Fibroblast of villous mesenchyme (primary cell): ENCODE results near the gene KIF3B. TPM values are rescaled to one million over a fixed set of nuclear protein-coding genes. Genes with fewer than 3 reads are reported as not detected.
"Not testable (repeated sequence)": the region's sequence is repeated elsewhere in the genome, so short reads cannot be mapped to it uniquely, and the experiment has no call there.

Experiments used
- DNase-seq: peaks from one replicate; pipeline ENCODE4 v3.0.0-alpha.2; 2010; ENCODE audit warnings: low read depth
- H3K4me3 ChIP-seq: 2 replicates; pipeline ENCODE4 v1.5.1; 2011; ENCODE audit warnings: low read depth, mild to moderate bottlenecking, low read length
- total RNA-seq: library from RNA; depleted of rRNA; stranded (reverse); fragments of >200 nt; gene quantifications from 2 replicates; pipeline ENCODE4 v1.2.3, GENCODE V29; 2012
- TF ChIP-seq, protein P1 (sequence below): IDR thresholded peaks from 2 replicates; pipeline ENCODE4 v1.5.1; 2012; ENCODE audit warnings: low read depth, mild to moderate bottlenecking, low read length; ENCODE audit not compliant: insufficient read depth

Gene KIF3B
- total RNA-seq, 1 donor: 24.2 TPM

- H3K4me3 ChIP-seq: no peak overlapping the region
- TF ChIP-seq, protein P1, sequence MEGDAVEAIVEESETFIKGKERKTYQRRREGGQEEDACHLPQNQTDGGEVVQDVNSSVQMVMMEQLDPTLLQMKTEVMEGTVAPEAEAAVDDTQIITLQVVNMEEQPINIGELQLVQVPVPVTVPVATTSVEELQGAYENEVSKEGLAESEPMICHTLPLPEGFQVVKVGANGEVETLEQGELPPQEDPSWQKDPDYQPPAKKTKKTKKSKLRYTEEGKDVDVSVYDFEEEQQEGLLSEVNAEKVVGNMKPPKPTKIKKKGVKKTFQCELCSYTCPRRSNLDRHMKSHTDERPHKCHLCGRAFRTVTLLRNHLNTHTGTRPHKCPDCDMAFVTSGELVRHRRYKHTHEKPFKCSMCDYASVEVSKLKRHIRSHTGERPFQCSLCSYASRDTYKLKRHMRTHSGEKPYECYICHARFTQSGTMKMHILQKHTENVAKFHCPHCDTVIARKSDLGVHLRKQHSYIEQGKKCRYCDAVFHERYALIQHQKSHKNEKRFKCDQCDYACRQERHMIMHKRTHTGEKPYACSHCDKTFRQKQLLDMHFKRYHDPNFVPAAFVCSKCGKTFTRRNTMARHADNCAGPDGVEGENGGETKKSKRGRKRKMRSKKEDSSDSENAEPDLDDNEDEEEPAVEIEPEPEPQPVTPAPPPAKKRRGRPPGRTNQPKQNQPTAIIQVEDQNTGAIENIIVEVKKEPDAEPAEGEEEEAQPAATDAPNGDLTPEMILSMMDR: no peak
- DNase-seq: no peak
Observed at GRCh38 chr20:32248043-32248442, 29.4 kb upstream of the KIF3B start.

DNA sequence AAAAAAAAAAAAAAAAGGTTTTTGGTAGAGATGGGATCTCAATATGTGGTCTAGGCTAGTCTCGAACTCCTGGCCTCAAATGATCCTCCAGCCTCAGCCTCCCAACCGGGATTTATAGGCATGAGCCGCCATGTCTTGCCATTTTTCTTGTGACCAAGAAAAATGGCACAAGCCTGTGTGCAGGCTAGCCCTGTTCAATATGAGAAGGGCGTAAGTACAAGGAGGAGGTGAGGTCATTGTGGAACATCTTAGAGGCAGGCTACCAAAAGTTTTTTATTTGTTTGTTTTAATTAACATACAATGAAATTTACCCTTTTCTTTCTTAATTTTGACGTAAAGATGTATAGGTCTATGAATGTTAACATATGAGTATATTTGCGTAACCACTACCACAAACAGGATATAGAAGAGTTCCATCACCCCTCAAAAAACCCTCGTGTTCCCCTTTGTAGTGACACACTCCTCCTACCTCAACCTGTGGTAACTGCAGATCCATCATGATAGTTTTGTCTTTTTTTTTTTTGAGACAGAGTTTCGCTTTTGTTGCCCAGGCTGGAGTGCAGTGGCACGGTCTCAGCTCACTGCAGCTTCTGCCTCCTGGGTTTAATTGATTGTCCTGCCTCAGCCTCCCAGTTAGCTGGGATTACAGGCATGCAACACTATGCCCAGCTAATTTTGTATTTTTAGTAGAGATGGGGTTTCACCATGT lies 28.3 kb upstream of the KIF3B start:
- DNase-seq: no peak
- TF ChIP-seq, protein P1: no peak
- H3K4me3 ChIP-seq: no peak overlapping the region

DNA sequence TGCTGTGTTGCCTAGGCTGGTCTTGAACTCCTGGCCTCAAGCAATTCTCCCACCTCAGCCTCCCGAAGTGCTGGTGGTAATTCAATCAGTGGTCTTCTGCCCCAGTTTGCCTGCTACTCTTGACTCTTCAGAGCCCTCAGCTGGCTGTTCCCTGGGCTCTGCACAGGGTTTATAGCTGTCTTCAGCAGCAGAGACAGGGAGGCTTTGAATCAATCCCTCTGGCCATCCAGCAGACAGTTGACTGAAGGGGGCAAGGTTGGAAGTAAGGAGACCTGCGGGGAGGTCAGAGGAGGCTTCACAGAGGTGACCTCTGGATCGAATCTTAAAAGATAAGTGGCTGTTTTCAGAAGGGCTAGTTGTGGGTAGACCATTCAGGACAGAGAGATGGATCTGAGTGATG lies 26.0 kb upstream of the KIF3B start:
- H3K4me3 ChIP-seq: no peak overlapping the region
- TF ChIP-seq, protein P1: no peak

DNA sequence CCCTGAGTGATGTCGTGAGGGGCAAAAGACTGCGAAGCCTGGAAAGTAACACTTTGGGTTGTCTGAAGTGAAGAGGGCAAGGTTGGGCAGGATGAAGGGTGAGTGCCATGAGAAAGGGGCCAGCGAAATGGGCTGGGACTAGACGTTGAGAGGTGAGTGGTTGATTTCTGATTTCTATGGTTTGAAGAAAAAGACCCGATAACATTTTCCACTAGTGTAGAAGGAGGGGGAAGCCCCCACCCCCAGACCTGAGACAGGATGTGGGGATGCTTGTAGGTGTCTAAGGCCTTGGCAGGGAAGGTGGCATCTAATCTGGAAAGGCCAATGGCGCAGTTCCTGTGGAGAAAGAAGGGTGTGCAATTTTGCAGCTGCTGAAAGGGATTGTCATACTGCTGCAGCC lies 25.3 kb upstream of the KIF3B start:
- TF ChIP-seq, protein P1: no peak
- DNase-seq: no peak
- H3K4me3 ChIP-seq: no peak overlapping the region

More for the DNA sequence above, 26.0 kb upstream of the KIF3B start:
- no peak for DNase-seq

DNA sequence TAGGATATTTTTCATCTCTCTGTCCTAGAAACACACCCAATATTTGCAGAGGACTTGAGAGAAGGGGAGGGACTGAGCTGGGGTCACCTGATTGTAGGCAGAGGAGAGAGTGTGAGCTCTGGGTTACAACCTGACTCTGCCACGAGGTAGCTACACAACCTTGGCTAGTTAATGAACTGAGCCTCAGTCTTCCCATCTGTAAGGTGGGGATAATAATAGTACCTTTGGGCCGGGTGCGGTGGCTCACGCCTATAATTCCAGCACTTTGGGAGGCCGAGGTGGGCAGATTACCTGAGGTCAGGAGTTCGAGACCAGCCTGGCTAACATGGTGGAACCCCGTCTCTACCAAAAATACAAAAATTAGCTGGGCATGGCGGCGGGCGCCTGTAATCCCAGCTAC lies 16.5 kb upstream of the KIF3B start:
- not testable (repeated sequence) for H3K4me3 ChIP-seq, DNase-seq

GRCh38 chr20:32261644-32262043 lies 15.8 kb upstream of the KIF3B start:
- TF ChIP-seq, protein P1: no peak
- no peak overlapping the region for H3K4me3 ChIP-seq
- no peak for DNase-seq

DNA sequence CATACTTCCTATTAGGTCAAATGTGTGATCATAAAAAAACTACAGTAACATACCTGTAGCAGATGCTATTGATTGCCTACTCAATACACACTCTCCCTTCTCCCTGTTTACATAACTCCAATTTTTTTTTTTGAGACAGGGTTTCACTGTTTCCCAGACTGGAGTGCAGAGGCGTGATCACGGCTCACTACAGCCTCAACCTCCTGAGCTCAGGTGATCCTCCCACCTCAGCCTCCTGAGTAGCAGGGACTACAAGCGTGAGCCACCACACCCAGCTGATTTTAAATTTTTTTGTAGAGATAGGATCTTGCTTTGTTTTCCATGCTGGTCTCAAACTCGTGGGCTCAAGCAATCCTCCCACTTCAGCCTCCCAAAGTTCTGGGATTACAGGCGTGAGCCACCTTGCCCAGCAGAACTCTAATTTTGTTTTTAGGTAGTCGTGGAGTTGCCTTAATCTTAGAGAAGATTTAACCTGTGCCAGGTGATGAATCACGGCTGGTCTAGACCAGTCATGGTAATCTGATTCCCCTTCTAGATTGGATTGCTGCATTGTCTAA lies 14.0 kb upstream of the KIF3B start:
- DNase-seq: no peak
- TF ChIP-seq, protein P1: no peak
- no peak overlapping the region for H3K4me3 ChIP-seq
